Stimulated activated CD4-positive, alpha-beta T cell treated with anti-CD3 and anti-CD28 coated beads, Interleukin-12 subunit alpha, Interleukin-12 subunit beta, amount 100 ng/mL, for 48 hours (primary cell): Measurements from ENCODE around the gene CDC40.

Experiments
- DNase-seq, 3 donors: peaks; one replicate each; pipeline ENCODE4 v3.0.0-alpha.2; 2020; ENCODE audit warnings: low read depth in 2 of 3, low spot score in 1 of 3

CDC40 gene

DNA sequence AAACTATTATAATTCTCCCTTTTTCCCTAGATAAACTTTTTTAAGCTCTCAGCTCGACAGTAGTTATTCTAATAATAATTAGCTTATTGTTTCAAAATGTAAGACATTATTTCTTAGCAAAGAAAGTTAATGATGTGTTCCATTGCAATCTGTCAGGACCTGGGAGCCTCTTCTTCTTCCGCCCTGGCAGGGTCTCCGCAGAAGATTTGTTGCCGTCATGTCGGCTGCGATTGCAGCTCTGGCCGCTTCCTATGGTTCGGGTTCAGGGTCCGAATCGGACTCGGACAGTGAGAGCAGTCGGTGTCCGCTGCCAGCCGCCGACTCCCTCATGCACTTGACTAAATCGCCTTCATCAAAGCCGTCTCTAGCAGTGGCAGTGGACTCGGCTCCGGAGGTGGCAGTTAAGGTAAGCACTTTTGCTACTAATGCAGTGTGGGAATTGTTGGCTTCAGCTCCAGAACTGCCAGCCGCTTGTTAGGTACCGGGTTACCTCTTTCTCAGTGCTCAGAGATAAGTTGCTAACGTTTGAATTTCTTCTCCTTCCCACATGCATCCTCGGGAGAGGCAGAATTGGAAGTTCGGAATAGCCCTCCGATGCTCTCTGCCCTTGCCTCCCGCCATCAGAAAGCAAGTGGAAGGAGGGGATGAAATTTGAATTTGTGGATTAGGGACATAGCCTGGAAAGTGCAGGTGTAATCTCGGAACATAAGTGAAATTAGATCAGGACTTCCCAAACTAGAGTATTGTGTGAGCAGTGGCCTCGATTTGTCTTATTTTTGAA lies at the start of gene CDC40:
Gene CDC40 (plus strand): TSS at position 200 of the 781 bp plus-strand sequence. CDS start 18 bp downstream, at position 218.
- DNase-seq = peak in 2 of 3 donors; percentile 35 to 36

GRCh38 chr6:110137924-110138887 lies 42.0 kb upstream of the CDC40 start:
- no peak for DNase-seq

DNA sequence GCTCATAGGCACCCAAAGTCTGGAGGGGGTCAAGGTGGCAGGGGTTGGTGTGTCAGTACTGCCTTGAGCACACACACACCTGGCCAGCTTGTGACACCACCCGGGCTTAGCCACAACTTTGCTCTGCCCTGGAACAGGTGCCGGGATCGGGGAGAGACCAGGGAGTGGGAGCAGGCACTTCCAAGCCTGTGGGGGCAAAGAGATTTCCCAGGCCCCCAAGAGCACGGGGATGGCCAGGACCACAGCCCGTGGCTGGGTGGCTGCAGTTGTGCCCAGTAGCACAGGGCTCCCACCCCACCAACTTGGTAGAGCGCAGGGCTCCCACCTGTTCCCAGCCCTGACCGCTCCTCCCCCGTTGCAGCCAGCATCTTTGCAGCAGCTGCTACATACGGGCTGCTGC lies 41.2 kb upstream of the CDC40 start:
- no peak for DNase-seq

GRCh38 chr6:110140650-110141049 lies 39.6 kb upstream of the CDC40 start:
- no peak for DNase-seq

- DNase-seq = no peak
These were observed 32.4 kb upstream of the CDC40 start for GRCh38 chr6:110147870-110148269.

DNA sequence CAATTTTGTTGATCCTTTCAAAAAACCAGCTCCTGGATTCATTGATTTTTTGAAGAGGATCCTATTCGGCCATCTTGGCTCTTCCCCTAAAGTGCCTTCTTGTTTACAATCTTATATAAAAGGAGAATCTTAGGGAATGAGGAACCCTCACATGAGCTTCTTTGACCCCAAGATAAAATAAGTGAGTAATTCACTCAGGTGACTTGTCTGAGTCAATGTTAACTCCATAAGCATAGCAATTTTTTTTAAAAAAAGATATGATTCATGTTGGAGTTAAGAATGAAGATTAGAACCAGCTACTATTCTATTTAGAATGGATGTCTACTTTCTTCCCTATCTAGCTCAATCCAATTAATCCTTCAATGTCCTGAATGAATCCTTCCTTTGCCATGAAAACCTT lies 21.7 kb upstream of the CDC40 start:
- DNase-seq = no peak

GRCh38 chr6:110170081-110170480 lies 10.1 kb upstream of the CDC40 start:
- DNase-seq = no peak

DNA sequence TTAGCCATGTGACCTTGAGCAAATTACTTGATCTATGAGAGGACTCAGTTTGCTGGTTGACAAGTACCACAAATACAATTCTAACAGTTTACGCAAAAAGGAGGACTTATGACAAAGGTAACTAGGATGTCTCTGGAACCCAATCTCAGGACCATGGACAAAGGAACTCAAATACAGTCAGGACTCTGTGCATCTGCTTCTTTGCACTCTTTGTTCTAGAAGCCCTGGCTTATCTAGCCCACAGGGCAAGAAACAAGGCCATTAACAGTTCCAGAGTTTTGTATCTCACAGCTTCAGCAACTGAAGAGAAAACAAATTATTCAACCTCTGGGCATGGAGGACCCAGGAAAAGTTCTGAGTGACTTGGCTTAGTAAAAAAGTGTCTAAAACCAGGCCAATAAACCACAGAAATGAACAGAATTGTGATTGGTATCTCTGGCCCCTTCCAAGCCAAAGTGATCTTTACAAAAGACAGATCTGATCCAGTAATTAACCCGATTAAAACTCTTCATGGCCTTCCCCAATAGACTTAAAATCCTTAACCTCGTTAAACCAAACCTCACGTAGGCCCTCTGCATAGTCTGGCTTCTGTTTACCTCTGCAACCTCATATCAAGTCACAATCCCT lies 6.6 kb upstream of the CDC40 start:
- DNase-seq = no peak

GRCh38 chr6:110178626-110179405 lies 1.4 kb upstream of the CDC40 start:
- DNase-seq = peak in 2 of 3 donors; percentile 9 to 43

- DNase-seq = peak; percentile 84 to 86 (median 86)
These were observed 610 bp upstream of the CDC40 start, which contains the start of gene WASF1 for GRCh38 chr6:110179406-110180227. Gene WASF1 (minus strand): TSS chr6:110179670. CDS start chr6:110127601, 52,069 bp downstream.

DNA sequence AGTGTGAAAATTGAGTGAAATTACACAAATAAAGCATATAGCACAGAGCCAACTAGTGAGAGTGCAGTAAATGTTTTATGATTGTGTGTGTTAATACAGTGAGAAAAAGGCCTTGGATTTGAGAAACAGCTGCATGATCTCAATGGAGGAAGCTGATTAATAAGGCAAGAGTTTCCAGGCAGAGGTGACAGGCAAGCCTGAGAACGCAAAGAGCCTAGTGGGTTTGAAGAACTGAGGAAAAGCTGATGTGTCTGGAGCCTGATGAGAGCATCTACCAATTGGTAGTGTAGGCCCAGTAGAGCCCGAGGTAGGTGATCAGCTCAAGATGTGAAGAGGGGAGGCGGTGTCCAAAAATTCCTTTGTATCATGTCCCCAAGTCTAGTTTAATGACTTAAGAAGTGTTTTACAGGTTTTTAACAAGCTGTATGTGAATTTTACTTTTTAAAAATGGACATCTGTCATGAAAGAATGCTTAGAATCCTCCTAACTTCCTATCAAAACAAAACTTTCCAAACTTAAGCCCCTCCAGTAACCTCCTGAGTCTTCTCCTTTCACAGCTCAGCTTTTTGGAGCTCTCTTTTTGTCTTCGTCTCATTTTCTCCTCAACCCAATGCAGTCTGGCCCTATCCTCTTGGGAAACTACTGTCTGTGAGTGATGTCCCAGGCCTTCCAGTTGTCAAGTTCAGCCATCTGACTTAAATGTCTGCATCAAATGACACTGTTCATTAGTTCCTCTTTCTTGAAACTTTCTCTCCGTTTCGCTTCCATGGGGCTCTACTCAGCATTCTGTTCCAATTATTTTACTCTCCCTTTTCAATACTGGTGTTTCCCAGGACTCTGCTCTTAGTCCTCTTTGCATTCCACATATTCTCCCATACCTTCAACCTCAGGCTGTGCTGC lies 1.2 kb downstream of the CDC40 start:
- DNase-seq = no peak

DNA sequence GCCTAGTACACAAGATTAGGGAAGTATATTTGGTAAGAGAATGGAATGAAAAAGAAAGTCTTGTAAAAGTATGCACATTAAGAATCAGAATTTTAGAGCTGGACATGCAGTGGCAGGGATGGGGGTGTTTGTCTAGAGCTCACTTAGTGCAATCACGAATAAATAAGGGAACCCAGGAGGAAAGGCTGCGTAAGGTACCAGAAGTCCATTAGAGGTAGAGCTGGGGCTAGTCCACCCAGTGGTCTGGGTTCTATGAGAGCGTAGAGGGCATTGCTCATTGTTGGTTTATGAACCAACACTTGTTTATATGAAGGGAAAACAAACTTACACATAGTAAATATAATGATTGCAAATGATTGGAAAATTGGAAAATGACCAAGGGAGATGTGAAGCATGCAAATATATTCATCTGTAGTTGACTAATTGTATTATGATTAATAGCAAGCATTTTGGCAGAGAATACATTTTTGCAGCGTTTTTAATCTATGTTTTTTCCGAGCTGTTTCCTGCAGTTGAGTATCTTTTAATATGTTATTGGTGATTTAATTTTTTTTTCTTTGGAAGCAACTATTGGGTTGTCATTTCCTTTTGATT lies 3.2 kb downstream of the CDC40 start:
- no peak for DNase-seq

DNA sequence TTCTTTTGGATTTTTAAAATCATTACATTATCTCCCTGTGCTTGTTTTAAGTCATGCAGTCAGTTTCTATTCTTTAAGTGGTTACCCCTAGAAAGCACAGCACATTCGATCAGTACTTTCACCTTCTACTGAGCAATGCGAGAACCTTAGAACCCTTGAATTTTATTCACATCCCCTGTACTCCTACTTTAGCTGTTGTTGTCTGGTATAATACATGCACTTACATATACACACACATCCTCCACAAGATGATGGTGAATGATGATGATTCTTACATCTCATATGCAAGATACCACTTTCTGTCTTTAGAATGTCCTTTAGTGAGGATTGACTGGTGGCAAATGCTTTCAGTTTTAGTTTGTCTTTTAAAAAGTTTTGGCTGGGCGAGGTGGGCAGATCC lies 5.7 kb downstream of the CDC40 start:
- no peak for DNase-seq

DNA sequence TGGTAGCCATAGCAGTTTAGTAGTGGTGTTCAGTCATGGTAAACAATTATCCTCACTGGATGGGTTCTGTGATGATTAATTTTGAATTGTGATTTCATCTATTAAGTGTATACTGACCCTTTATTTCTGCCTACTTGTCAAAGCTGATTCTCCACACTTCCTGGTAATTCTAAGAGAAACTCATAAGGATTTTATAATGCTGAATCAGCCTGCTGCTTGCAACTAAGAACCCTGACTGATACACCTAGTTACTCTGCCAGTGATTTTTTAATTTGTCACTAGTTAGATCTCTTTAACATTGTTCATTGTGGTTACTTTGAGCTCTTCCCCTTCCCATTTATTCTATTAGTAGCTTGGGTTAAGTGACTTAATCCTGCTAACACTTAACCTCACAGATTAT lies 8.6 kb downstream of the CDC40 start:
- DNase-seq = no peak

- DNase-seq = no peak
These were observed 10.5 kb downstream of the CDC40 start for GRCh38 chr6:110190726-110191125.

DNA sequence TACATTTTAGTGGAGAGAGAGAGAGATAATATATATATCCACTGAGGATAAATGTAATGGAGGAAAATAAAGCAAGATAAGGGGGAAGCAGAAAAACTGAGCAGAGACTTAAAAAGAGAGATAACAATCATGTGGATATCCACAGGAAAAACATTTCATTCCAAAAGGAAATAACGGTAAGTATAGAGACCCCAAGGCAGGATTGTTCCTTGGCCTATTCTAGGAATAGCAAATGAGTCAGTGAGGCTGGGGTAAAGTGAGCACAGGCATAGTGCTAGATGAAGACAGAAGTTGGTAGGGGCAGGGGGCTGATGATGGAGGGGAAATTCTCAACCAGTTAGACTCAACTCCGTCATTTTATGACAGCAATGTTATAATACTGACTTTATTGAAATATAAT lies 11.2 kb downstream of the CDC40 start:
- no peak for DNase-seq

GRCh38 chr6:110195639-110196038 lies 15.4 kb downstream of the CDC40 start:
- DNase-seq = no peak

GRCh38 chr6:110196874-110197273 lies 16.6 kb downstream of the CDC40 start:
- DNase-seq = no peak
